HEK293 (cell line): Measurements from ENCODE around the gene THBS2.

ENCODE experiments used
- CTCF ChIP-seq: fragments of 450-650 bp; formaldehyde crosslinking; IDR thresholded peaks from 2 replicates; pipeline ENCODE4 v1.5.1; 2016; ENCODE audit warnings: missing biosample characterization, missing genetic modification characterization
- GFI1B ChIP-seq: fragments of 450-650 bp; formaldehyde crosslinking; IDR thresholded peaks from 2 replicates; pipeline ENCODE4 v1.5.1; 2016; ENCODE audit warnings: missing biosample characterization, missing genetic modification characterization
- GLI4 ChIP-seq: fragments of 450-650 bp; formaldehyde crosslinking; IDR thresholded peaks from 2 replicates; pipeline ENCODE4 v1.5.1; 2016; ENCODE audit warnings: missing biosample characterization, missing genetic modification characterization
- HOXC10 ChIP-seq: sonication (generic); formaldehyde crosslinking; IDR thresholded peaks from 2 replicates; pipeline ENCODE4 v1.8.1; 2023; ENCODE audit warnings: mild to moderate bottlenecking, missing genetic modification reagents
- OSR2 ChIP-seq: fragments of 450-650 bp; formaldehyde crosslinking; IDR thresholded peaks from 2 replicates; pipeline ENCODE4 v1.5.1; 2016; ENCODE audit warnings: missing biosample characterization, missing genetic modification characterization
- ZBTB17 ChIP-seq: fragments of 450-650 bp; formaldehyde crosslinking; IDR thresholded peaks from 2 replicates; pipeline ENCODE4 v1.5.1; 2016; ENCODE audit warnings: missing biosample characterization, missing genetic modification characterization
- ZNF133 ChIP-seq: fragments of 450-650 bp; formaldehyde crosslinking; IDR thresholded peaks from 2 replicates; pipeline ENCODE4 v1.5.1; 2016; ENCODE audit warnings: missing biosample characterization, missing genetic modification characterization
- ZNF175 ChIP-seq: fragments of 450-650 bp; formaldehyde crosslinking; IDR thresholded peaks from 2 replicates; pipeline ENCODE4 v1.5.1; 2016; ENCODE audit warnings: missing biosample characterization, missing genetic modification characterization
- ZNF274 ChIP-seq, 2 experiments: fragments of 200-500 bp in 1 of 2; fragments of 450-650 bp in 1 of 2; sonication (Bioruptor generic) in 1 of 2; formaldehyde crosslinking in 1 of 2; IDR thresholded peaks; 2 replicates each; pipeline versions ENCODE4 v1.5.1 to v1.6.1; 2014 to 2016; ENCODE audit warnings: borderline replicate concordance in 1 of 2, inconsistent platforms in 1 of 2, low read length in 1 of 2, missing biosample characterization in 1 of 2, missing genetic modification characterization in 1 of 2
- ZNF830 ChIP-seq: fragments of 450-650 bp; IDR thresholded peaks from 2 replicates; pipeline ENCODE4 v1.5.0; 2018; ENCODE audit warnings: missing biosample characterization, missing genetic modification characterization, low read depth, mild to moderate bottlenecking, moderate library complexity
- TF ChIP-seq, protein P1 (sequence below): fragments of 450-650 bp; formaldehyde crosslinking; IDR thresholded peaks from 2 replicates; pipeline ENCODE4 v1.5.1; 2016; ENCODE audit warnings: missing biosample characterization, missing genetic modification characterization
- TF ChIP-seq, protein P2 (sequence below): fragments of 450-650 bp; formaldehyde crosslinking; IDR thresholded peaks from 2 replicates; pipeline ENCODE4 v1.5.1; 2016; ENCODE audit warnings: missing biosample characterization, missing genetic modification characterization

DNA sequence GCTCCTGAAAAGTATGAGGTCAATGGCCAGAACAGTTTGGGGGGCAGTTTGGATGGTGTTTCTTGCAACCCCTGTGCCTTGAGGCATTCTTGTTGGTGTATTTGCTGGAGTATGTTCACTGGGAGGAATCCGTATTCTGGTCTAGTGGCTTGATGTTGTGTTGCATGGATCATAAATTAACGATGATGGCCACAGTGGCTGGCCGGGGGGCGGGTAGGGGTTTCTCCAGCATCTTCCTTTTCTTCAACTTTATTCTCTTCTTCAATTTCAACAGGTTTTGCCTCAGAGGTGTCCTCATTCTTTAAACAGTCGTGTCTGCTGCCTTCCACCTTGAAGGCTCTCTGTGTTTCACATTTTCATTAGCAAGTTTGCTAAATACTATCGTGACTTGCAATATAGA lies 43.0 kb upstream of the THBS2 start:
- TF ChIP-seq HOXC10 (CRISPR knock-in tag): no peak
- TF ChIP-seq ZNF175 (tag by site-specific recombination): no peak
- TF ChIP-seq GFI1B (tag by site-specific recombination): no peak
- TF ChIP-seq OSR2 (tag by site-specific recombination): no peak
- no peak for TF ChIP-seq ZNF133 (tag by site-specific recombination)
- no peak for TF ChIP-seq ZBTB17
- no peak for TF ChIP-seq ZNF830 (tag by site-specific recombination)
- no peak for TF ChIP-seq CTCF (tag by site-specific recombination)
- TF ChIP-seq, protein P1, sequence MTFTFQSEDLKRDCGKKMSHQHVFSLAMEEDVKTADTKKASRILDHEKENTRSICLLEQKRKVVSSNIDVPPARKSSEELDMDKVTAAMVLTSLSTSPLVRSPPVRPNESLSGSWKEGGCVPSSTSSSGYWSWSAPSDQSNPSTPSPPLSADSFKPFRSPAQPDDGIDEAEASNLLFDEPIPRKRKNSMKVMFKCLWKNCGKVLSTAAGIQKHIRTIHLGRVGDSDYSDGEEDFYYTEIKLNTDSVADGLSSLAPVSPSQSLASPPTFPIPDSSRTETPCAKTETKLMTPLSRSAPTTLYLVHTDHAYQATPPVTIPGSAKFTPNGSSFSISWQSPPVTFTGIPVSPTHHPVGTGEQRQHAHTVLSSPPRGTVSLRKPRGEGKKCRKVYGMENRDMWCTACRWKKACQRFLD: no peak
- TF ChIP-seq, protein P2, sequence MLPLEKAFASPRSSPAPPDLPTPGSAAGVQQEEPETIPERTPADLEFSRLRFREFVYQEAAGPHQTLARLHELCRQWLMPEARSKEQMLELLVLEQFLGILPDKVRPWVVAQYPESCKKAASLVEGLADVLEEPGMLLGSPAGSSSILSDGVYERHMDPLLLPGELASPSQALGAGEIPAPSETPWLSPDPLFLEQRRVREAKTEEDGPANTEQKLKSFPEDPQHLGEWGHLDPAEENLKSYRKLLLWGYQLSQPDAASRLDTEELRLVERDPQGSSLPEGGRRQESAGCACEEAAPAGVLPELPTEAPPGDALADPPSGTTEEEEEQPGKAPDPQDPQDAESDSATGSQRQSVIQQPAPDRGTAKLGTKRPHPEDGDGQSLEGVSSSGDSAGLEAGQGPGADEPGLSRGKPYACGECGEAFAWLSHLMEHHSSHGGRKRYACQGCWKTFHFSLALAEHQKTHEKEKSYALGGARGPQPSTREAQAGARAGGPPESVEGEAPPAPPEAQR (tag by site-specific recombination): no peak
- TF ChIP-seq GLI4: no peak
- no peak for TF ChIP-seq ZNF274 (IDR thresholded peaks at IDR 0.05; ENCODE audit: low read length)
- TF ChIP-seq ZNF274 (tag by site-specific recombination; IDR thresholded peaks at IDR 0.05; ENCODE audit: borderline replicate concordance): no peak
